ENCODE measurements around the gene IL23R. TPM values are rescaled to one million over a fixed set of nuclear protein-coding genes. Genes with fewer than 3 reads are reported as not detected.

Gene IL23R
- total RNA-seq, 1 experiment from 2014 or later, result not detected

- H3K4ac ChIP-seq (ENCODE audit: low read depth, low read length), result no peak overlapping the region
- TF ChIP-seq, protein P1, sequence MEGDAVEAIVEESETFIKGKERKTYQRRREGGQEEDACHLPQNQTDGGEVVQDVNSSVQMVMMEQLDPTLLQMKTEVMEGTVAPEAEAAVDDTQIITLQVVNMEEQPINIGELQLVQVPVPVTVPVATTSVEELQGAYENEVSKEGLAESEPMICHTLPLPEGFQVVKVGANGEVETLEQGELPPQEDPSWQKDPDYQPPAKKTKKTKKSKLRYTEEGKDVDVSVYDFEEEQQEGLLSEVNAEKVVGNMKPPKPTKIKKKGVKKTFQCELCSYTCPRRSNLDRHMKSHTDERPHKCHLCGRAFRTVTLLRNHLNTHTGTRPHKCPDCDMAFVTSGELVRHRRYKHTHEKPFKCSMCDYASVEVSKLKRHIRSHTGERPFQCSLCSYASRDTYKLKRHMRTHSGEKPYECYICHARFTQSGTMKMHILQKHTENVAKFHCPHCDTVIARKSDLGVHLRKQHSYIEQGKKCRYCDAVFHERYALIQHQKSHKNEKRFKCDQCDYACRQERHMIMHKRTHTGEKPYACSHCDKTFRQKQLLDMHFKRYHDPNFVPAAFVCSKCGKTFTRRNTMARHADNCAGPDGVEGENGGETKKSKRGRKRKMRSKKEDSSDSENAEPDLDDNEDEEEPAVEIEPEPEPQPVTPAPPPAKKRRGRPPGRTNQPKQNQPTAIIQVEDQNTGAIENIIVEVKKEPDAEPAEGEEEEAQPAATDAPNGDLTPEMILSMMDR (conservative IDR thresholded peaks at IDR 0.05), result no peak
- no peak for DNase-seq
- no peak overlapping the region for H3T11ph ChIP-seq (ENCODE audit: low read length)
- H3K4me1 ChIP-seq (ENCODE audit: insufficient read depth, low read length), result no peaks in the 10 kb centered on the region; the same call in 1 of the 2 replicates
- H3K79me1 ChIP-seq (ENCODE audit: insufficient read depth, low read depth, low read length, poor library complexity, severe bottlenecking), result no peaks in the 10 kb centered on the region
- H3K27me3 ChIP-seq (ENCODE audit: insufficient read depth, low read length), result no peaks in the 10 kb centered on the region
- H4K5ac ChIP-seq (ENCODE audit: insufficient read length, low read depth, low read length), result no peak overlapping the region
- H3K9me3 Mint-ChIP-seq, result peaks cover 9 to 13% of the 10 kb centered on the region in 2 experiments
- no peak overlapping the region for H2BK20ac ChIP-seq (ENCODE audit: low read depth, low read length, poor library complexity, severe bottlenecking)
- H3K4me1 Mint-ChIP-seq, result peaks cover 6 to 10% of the 10 kb centered on the region in 2 experiments
- no peak overlapping the region for H2BK15ac ChIP-seq (ENCODE audit: low read depth, low read length)
- H4K91ac ChIP-seq (ENCODE audit: insufficient read length, low read depth, low read length), result no peak overlapping the region
- H3K14ac ChIP-seq (ENCODE audit: insufficient read depth, low read length), result no peak overlapping the region
- H3K23me2 ChIP-seq (ENCODE audit: insufficient read length, low read depth, low read length, poor library complexity, severe bottlenecking), result no peaks in the 10 kb centered on the region
- no peak overlapping the region for H3K23ac ChIP-seq (ENCODE audit: insufficient read length, low read depth, low read length)
- H3K4me2 ChIP-seq (ENCODE audit: insufficient read depth, insufficient read length, low read length), result no peak overlapping the region
- peaks cover 0 to 7% (median 3%) of the 10 kb centered on the region in 3 experiments; a peak in 2 of 7 replicates for H3K36me3 Mint-ChIP-seq (ENCODE audit: insufficient read depth in 1 of 3, low read depth in 3 of 3)
- H3K9me3 ChIP-seq (ENCODE audit: control insufficient read depth, low read depth, low read length), result no peaks in the 10 kb centered on the region
- no peak overlapping the region for H2AK5ac ChIP-seq (ENCODE audit: insufficient read length, low read length)
- H3K79me2 ChIP-seq (ENCODE audit: insufficient read depth, low read length), result no peaks in the 10 kb centered on the region
- peaks cover 24% of the 10 kb centered on the region for H3K27me3 Mint-ChIP-seq (ENCODE audit: low read depth)
- H4K20me1 ChIP-seq (ENCODE audit: control insufficient read depth, insufficient read depth, insufficient read length), result no peaks in the 10 kb centered on the region
- no peak overlapping the region for H3K27ac ChIP-seq (ENCODE audit: insufficient read length, low read depth, low read length)
- no peak overlapping the region for H4K8ac ChIP-seq (replicated peaks; ENCODE audit: insufficient read length, low read depth, low read length)
- no peak overlapping the region for H2BK5ac ChIP-seq (ENCODE audit: insufficient read length, low read length)
- no peak overlapping the region for H3K56ac ChIP-seq (ENCODE audit: insufficient read length, low read depth, low read length)
- H3K4me3 Mint-ChIP-seq, result no peak overlapping the region
- no peak overlapping the region for H3K27ac Mint-ChIP-seq
- H3K9ac ChIP-seq (ENCODE audit: extremely low read depth, insufficient read length, low read length), result no peak overlapping the region
- H2BK120ac ChIP-seq (ENCODE audit: low read depth, low read length, poor library complexity, severe bottlenecking), result no peak overlapping the region
- no peak overlapping the region for H2AFZ ChIP-seq (ENCODE audit: low read length)
- no peak overlapping the region for H3K18ac ChIP-seq (ENCODE audit: insufficient read length, low read depth, low read length)
- H2BK12ac ChIP-seq (ENCODE audit: insufficient read length, low read depth, low read length), result no peak overlapping the region
- WGBS (ENCODE audit: extremely low coverage, insufficient read length, low lambda C conversion rate), result no CpG with 5 or more reads among the region's 2 CpGs
These were observed 58.6 kb downstream of the IL23R start for GRCh38 chr1:67224856-67225255.

Data from H9 (cell line).